Effector CD8-positive, alpha-beta T cell (primary cell): ENCODE data around the gene SEC11A.
"Not testable (repeated sequence)": the region's sequence is repeated elsewhere in the genome, so short reads cannot be mapped to it uniquely, and the experiment has no call there.

Experiments
- DNase-seq: peaks from one replicate; lab custom pipeline; 2025; lab: John Stamatoyannopoulos, UW
- total RNA-seq, 4 experiments: gene quantifications; one replicate each; lab custom pipeline; 2026; lab: John Stamatoyannopoulos, UW

SEC11A gene
- 57.2 to 80.1 (median 70.4) reads per million in 4 experiments for total RNA-seq

- peak; percentile 82 for DNase-seq
Measured at GRCh38 chr15:84716036-84716732, at the start of gene SEC11A. Gene SEC11A (minus strand): TSS chr15:84716139. CDS start chr15:84716075, 64 bp downstream.

DNA sequence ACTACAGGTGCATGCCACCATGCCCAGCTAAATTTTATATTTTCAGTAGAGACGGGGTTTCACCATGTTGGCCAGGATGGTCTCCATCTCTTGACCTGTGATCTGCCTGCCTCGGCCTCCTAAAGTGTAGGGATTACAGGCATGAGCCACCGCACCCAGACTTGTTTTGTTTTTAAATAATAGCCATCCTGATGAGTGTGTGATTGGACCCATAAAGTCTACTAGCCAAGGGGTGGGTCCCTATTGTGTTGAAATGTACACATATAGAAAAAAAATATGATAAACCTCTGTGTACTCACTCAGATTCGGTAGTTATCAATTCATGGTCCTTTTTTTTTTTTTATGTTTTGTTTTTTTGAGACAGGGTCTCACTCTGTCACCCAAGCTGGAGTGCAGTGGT, 49.7 kb upstream of the SEC11A start:
- no peak for DNase-seq

GRCh38 chr15:84764989-84765388, 49.0 kb upstream of the SEC11A start:
- no peak for DNase-seq

DNA sequence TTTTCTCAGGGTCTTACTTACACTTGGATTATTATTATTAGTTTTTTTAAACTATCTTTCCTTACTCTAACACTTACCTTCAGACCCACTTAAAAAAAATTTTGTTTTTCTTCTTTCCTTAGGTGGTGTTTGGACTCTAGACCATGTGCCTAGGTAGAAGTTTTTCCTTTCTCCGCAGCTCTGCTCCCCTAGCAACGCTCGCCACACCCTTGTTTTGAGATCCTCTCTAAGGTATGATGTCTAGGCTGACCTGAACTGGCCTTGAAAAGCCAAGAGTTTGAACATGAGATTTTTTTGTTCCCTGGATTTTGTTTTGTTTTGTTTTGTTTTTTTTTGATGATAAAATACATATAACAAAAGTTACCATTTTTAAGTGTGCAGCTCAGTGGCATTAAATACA, 48.6 kb upstream of the SEC11A start:
- DNase-seq, result no peak

GRCh38 chr15:84762840-84763572, 47.1 kb upstream of the SEC11A start:
- no peak for DNase-seq

DNA sequence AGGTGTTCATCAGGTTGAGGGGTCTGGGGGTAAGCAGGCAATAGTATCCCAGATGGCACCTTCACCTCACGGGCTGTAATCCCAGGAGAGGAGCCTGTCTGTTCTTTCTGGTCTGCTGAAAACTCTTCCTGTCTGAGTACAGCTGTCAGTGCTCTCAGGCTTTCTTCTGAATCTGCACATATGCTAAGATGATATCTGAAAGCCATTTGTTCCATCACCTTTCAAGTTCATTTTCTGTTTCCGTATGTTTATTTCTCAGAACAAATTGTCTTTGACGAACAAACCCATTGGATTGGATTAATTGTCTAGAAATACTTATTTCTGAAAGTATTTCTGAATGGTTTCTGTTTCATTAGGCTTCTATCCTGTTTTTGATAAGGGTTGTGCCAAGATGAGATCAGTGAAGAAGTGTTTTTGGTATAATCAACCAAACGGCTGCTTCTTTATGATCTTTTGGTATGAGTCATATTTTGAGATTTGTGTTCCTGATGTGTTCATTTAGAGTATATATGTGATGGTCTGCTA, 45.7 kb upstream of the SEC11A start:
- DNase-seq, result no peak

- DNase-seq, result no peak
Measured at GRCh38 chr15:84760219-84760618, 44.3 kb upstream of the SEC11A start.

DNA sequence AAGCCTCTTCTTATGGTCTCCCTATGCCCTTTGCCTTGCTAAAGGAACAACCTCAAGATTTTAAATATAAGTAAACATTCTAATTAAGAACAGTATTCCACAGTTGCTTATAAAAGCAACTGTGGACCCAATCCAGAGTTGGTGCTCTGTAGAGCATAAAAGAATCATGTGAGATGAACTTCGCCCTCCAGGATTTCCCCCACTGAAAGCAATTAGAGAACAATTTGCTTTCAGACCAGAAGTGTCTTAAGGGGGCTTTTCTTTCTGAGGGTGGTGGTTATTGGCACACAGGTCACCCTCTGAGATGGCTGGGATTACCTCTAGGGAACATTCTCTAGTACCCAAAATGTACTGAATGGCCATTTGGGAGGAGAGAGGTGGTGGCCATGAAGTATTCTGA, 43.1 kb upstream of the SEC11A start:
- no peak for DNase-seq

- no peak for DNase-seq
Measured at GRCh38 chr15:84755736-84756527, 40.0 kb upstream of the SEC11A start.

DNA sequence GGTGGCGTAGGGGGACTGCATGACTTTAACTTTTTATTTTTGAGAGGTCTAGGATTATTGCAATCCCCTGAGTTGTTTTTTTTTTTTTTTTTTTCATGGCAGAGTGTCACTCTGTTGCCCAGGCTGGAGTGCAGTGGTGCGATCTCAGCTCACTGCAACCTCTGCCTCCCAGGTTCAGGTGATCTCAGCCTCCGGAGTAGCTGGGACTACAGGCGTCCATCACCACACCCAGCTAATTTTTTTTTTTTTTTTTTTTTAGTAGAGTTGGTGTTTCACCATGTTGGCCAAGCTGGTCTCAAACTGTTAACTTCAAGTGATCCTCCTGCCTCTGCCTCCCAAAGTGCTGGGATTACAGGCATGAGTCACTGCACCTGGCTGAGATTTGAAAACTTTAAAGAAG, 39.0 kb upstream of the SEC11A start:
- not testable (repeated sequence) for DNase-seq

- DNase-seq, result no peak
Measured at GRCh38 chr15:84752700-84753099, 36.8 kb upstream of the SEC11A start.

DNA sequence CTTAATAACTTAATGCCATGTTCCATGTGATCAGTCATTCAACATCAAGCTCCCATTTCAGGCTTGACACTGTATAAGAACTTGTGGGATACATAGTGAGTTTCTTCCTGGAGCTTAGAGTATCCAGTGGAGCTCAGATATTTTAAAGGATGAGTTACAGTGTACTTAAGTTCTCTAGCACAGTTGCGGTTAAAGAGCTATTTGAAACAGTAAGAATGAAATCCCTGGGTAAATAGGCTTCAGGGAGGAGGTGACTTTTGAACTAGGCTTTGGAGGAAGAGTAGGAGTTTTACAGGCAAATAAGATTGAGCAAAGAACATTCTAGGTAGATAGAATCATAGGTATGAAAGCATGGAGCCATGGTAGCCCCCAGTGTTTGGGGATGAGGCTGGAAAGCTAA, 36.3 kb upstream of the SEC11A start:
- DNase-seq, result no peak

DNA sequence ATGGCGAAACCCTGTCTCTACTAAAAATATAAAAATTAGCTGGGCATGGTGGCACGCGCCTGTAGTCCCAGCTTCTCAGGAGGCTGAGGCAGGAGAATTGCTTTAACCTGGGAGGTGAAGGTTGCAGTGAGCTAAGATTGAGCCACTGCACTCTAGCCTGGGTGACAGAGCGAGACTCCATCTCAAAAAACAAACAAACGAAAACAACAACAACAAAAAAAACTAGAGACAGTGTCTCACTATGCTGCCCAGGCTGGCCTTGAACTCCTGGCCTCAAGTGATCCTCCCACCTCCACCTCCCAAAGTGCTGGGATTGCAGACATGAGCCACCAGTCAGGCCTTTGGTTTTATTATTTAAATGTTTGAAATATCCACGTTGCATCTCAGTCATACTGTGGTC, 35.8 kb upstream of the SEC11A start:
- not testable (repeated sequence) for DNase-seq

DNA sequence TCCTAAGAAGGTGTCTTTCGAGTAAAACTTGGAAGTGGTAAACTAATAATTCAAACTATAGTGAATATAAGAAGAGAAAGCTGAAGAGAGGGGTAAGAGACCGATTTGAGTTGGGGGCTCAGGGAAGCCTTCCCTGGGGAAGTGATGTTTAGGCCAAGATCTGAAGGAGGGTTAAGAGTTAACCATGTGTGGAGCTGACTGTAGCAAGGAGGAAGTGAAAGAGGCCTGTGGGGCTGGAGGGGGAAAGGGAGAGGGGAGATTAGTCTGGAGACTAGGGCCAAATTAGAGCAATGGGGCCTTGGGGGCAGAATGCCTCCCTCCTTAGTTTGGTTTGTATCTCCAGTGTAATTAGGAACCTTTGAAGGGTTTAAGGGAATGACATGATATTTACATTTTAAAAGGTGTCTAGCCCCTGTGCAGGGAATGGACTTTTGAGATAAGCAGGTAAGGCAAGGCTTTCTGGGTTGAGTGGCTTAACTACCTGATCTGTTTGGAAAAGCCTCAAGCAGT, 34.7 kb upstream of the SEC11A start:
- no peak for DNase-seq

DNA sequence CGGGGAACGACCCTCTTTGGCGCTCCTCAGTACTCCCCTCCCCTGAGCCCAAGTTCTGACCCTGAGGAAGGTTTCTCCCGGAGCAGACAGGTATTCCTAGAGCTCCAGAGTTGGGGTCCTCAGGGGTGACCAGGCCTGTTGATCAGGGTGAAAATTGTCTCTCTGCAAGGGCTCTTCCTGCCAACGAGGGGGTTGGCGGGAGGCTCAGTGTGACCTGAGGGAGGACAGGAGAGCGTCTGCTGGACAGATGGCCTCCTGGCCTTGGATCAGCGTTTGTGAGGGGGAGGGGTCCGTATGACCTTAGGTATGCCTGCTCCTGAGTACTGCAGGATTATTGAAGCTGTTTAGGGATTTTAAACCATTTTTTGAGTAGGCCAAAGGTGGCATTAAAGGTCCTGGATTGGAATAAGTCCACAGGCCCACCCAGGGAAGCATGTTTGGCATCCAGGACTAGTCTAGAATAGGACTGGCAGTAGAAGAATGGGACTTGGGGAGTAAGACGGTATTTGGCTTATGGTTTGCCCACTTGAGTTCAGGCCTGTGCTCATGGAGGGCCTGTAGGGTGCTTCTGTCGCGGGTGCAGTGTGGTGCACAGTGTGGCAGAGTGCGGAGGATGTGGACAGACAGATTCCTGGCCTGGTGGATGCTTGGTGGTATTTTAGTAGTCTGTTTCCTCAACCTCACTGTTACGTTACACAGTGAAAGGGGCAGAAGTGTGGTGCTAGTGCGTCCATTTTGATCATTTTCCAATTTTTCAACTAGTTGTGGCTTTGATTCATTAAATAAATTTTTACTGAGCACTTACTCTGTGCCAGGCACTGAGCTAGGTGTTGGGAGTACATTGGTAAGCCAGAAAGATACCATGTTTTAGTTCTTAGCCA, 33.4 kb upstream of the SEC11A start:
- no peak for DNase-seq

DNA sequence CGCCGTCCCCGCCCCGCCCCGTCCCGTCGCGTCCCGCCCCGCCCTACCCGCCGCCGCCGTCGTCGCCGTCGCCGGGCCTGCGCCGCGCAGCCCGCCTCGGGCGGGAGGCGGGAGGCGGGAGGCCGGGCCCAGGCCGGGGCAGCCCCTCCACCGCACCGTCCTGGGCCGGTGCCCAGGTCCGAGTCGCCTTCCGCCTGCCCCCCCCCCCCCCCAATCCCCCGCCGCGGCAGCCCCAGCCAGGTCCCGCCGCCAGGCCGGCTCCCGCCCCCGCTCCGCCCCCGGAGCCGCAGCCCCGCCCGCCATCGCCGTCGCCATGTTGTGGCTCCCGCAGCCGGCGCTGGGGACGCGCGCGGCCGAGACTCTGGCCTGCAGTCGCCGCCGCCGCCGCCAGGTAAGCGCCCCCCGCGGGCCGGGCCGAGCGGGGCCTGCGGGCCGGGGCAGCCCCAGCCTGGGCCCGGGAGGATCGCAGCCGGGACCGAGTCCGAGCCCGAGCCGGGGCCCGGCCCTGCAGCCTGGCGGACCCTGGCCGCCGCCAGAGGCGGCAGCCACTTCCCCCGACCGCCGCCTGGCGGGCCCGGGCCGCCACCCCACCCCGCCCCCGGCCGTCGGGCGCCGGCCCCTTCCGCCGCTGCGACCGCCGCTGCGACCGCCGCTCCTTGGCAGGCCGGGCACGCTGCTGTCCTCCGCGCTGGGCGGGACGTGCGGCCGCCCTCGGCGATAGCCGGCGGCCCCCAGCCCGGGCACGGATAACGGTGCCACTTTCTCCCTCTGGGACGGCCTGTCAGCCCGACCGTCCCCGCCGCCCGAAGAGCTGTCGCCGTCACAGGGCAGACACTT, 32.6 kb upstream of the SEC11A start, which contains the start of gene ZNF592:
Gene ZNF592, plus strand, starts transcription at position 319 of the 837 bp plus-strand sequence. CDS start 34,084 bp downstream, outside the sequence.
- peak; percentile 63 for DNase-seq

- peak; percentile 58 for DNase-seq
Measured at GRCh38 chr15:84747416-84748273, 31.7 kb upstream of the SEC11A start.

DNA sequence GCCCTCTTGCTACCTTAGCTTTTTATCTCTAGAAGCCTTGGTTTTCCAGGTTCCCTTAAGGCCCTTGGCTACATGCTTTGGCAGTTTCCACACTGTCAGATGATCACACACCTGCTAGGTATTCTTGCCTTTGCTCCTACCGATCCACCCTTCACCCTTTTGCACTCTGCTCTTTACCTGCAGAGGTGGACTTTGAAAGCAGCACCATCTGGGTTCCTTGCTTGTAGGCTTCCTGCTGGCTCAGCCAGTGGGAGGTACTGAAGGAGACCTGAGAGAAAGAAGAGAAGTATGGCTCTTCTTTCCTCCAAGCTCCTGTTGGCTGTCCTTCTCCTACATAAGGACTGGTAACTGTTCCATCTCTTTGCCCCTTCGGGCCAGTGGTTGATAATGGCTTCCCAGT, 25.2 kb upstream of the SEC11A start:
- DNase-seq, result no peak

- DNase-seq, result no peak
Measured at GRCh38 chr15:84740691-84741090, 24.8 kb upstream of the SEC11A start.
